GM12875 (cell line): ENCODE measurements around the gene CLEC10A.
"Not testable (repeated sequence)": the region's sequence is repeated elsewhere in the genome, so short reads cannot be mapped to it uniquely, and the experiment has no call there.

Experiments used
- H3K4me3 ChIP-seq: one replicate; pipeline ENCODE4 v1.5.1; 2011; ENCODE audit warnings: low read depth, low read length, control low read depth
- CTCF ChIP-seq: IDR thresholded peaks from 2 replicates; pipeline ENCODE4 v1.5.1; 2011; ENCODE audit warnings: low read depth, mild to moderate bottlenecking, control low read depth, inconsistent platforms, low read length, moderate library complexity, borderline replicate concordance; ENCODE audit not compliant: insufficient read depth

Gene CLEC10A, protein sequence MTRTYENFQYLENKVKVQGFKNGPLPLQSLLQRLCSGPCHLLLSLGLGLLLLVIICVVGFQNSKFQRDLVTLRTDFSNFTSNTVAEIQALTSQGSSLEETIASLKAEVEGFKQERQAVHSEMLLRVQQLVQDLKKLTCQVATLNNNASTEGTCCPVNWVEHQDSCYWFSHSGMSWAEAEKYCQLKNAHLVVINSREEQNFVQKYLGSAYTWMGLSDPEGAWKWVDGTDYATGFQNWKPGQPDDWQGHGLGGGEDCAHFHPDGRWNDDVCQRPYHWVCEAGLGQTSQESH

GRCh38 chr17:7079581-7080455 lies at the start of gene CLEC10A:
Gene CLEC10A (minus strand): TSS chr17:7080251. CDS start chr17:7078812, 1,439 bp downstream.
- no peak for TF ChIP-seq CTCF
- no peak within 1 kb of the TSS for H3K4me3 ChIP-seq

- H3K4me3 ChIP-seq = no peak overlapping the region
- TF ChIP-seq CTCF = no peak
These were observed 49.3 kb upstream of the CLEC10A start for GRCh38 chr17:7129311-7129710.

GRCh38 chr17:7128160-7128559 lies 48.1 kb upstream of the CLEC10A start:
- H3K4me3 ChIP-seq = no peak overlapping the region
- TF ChIP-seq CTCF = no peak

- not testable (repeated sequence) for H3K4me3 ChIP-seq
These were observed 47.5 kb upstream of the CLEC10A start for GRCh38 chr17:7127501-7127900.

DNA sequence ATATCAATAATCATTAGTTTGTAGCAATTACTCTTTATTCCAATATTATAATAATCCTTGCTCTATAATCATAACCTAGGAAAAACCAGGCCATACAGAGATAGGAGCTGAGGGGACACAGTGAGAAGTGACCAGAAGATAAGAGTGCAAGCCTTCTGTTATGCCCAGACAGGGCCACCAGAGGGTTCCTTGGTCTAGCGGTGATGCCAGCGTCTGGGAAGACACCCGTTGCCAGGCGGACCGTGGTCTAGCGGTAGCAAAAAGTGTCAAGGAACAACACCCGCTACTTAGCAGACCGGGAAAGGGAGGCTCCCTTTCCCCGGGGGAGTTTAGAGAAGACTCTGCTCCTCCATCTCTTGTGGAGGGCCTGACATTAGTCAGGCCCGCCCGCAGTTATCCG lies 46.3 kb upstream of the CLEC10A start:
- not testable (repeated sequence) for H3K4me3 ChIP-seq

DNA sequence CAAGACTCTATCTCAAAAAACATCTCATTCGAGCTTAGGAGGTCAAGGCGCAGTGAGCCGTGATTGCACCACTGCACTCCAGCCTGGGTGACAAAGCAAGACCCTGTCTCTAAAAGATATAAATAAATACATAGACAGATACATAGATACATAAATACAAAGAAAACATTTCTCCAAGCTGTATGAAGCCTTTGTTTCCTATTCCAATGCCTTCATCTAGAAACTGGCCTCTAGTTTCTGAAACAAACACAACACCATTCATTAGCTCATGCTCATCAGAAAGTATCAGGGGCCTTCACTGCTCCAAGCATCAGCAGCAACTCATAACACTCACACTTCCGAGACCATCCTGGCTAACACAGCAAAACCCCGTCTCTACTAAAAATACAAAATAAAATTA lies 44.9 kb upstream of the CLEC10A start:
- H3K4me3 ChIP-seq = no peak overlapping the region
- TF ChIP-seq CTCF = no peak

DNA sequence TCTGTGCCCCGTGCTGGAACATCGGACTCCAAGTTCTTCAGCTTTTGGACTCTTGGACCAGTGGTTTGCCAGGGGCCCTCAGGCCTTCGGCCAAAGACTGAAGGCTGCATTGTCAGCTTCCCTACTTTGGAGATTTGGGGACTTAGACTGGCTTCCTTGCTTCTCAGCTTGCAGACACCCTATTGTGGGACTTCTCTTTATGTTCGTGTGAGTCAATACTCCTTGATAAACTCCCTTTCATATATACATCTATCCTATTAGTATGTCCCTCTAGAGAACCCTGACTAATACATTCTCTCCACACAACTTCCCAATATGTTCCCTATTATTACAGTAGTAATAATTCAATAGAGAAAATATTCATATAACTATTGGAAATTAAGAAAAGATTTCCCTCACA lies 43.8 kb upstream of the CLEC10A start:
- H3K4me3 ChIP-seq = no peak overlapping the region

More for the DNA sequence above, 43.8 kb upstream of the CLEC10A start:
- TF ChIP-seq CTCF = no peak
